ENCODE measurements around the gene ABLIM1.

DNA sequence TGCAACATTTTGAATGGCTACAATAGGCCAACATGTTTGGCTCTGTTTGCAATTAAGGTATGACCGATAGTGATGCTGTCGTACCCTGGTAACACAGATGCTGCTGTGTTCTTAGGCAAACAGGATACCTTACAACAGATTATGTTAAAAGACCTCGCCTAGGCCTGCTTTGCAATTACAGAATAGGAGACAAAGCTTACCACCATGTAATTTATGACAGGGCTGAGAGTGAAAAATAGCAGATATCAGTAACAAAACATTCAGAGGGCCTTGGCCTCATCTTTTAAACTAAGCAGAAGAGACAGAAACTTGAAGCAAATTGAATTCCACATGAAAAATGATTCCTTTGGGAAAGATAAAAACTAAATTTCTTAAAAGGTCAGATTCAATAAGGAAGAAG, 29.4 kb upstream of the ABLIM1 start:
- TF ChIP-seq POLR2A (IDR thresholded peaks at IDR 0.05) = no peak
- TF ChIP-seq, protein P1, sequence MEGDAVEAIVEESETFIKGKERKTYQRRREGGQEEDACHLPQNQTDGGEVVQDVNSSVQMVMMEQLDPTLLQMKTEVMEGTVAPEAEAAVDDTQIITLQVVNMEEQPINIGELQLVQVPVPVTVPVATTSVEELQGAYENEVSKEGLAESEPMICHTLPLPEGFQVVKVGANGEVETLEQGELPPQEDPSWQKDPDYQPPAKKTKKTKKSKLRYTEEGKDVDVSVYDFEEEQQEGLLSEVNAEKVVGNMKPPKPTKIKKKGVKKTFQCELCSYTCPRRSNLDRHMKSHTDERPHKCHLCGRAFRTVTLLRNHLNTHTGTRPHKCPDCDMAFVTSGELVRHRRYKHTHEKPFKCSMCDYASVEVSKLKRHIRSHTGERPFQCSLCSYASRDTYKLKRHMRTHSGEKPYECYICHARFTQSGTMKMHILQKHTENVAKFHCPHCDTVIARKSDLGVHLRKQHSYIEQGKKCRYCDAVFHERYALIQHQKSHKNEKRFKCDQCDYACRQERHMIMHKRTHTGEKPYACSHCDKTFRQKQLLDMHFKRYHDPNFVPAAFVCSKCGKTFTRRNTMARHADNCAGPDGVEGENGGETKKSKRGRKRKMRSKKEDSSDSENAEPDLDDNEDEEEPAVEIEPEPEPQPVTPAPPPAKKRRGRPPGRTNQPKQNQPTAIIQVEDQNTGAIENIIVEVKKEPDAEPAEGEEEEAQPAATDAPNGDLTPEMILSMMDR (IDR thresholded peaks at IDR 0.05 in 8 of 11, conservative IDR thresholded peaks at IDR 0.05 in 3 of 11) = no peak
